KMS-11 (cell line): Measurements from ENCODE around the gene AP2A2.
A peak's percentile ranks its signal among the peaks of the same experiment; 100 is the strongest.

Experiments
- H2AFZ ChIP-seq: fragments of 200-600 bp; sonication (generic); 2 replicates; pipeline ENCODE4 v1.6.1; 2016; ENCODE audit warnings: antibody characterized with exemption, mixed run types, low read depth
- H3K27ac ChIP-seq: fragments of 200-600 bp; sonication (generic); 2 replicates; pipeline ENCODE4 v1.6.1; 2016; ENCODE audit warnings: mild to moderate bottlenecking, mixed run types
- H3K27me3 ChIP-seq: fragments of 200-600 bp; sonication (generic); 2 replicates; pipeline ENCODE4 v1.6.1; 2017; ENCODE audit warnings: mild to moderate bottlenecking, low read depth, mixed run types, moderate library complexity; ENCODE audit not compliant: insufficient read depth
- H3K36me3 ChIP-seq: fragments of 200-600 bp; sonication (generic); 2 replicates; pipeline ENCODE4 v1.6.1; 2017; ENCODE audit warnings: mild to moderate bottlenecking, mixed run types; ENCODE audit not compliant: insufficient read depth
- H3K4me1 ChIP-seq: fragments of 200-600 bp; sonication (generic); 2 replicates; pipeline ENCODE4 v1.6.1; 2016; ENCODE audit warnings: mild to moderate bottlenecking, low read depth, mixed run types; ENCODE audit not compliant: poor library complexity, severe bottlenecking
- H3K4me2 ChIP-seq: fragments of 200-600 bp; sonication (generic); 2 replicates; pipeline ENCODE4 v1.7.0; 2016; ENCODE audit warnings: mild to moderate bottlenecking, mixed run types
- H3K4me3 ChIP-seq: fragments of 200-600 bp; sonication (generic); IDR thresholded peaks from 2 replicates; pipeline ENCODE4 v1.6.1; 2017; ENCODE audit warnings: low read depth, low read length, mixed read lengths; ENCODE audit not compliant: insufficient read depth
- H3K79me2 ChIP-seq: fragments of 200-600 bp; sonication (generic); 2 replicates; pipeline ENCODE4 v1.6.1; 2016; ENCODE audit warnings: low read depth, mixed run types; ENCODE audit not compliant: insufficient read depth
- H3K9ac ChIP-seq: fragments of 200-600 bp; sonication (generic); 2 replicates; pipeline ENCODE4 v1.6.1; 2016; ENCODE audit warnings: mild to moderate bottlenecking, mixed run types
- H4K20me1 ChIP-seq: fragments of 200-600 bp; sonication (generic); 2 replicates; pipeline ENCODE4 v1.6.1; 2016; ENCODE audit warnings: mild to moderate bottlenecking, mixed run types; ENCODE audit not compliant: insufficient read depth
- TF ChIP-seq, protein P1 (sequence below): fragments of 200-600 bp; sonication (generic); conservative IDR thresholded peaks from 2 replicates; pipeline ENCODE4 v1.6.1; 2017; ENCODE audit warnings: low read depth, mild to moderate bottlenecking, antibody characterized with exemption, low read length, moderate library complexity, mixed read lengths

Gene AP2A2

DNA sequence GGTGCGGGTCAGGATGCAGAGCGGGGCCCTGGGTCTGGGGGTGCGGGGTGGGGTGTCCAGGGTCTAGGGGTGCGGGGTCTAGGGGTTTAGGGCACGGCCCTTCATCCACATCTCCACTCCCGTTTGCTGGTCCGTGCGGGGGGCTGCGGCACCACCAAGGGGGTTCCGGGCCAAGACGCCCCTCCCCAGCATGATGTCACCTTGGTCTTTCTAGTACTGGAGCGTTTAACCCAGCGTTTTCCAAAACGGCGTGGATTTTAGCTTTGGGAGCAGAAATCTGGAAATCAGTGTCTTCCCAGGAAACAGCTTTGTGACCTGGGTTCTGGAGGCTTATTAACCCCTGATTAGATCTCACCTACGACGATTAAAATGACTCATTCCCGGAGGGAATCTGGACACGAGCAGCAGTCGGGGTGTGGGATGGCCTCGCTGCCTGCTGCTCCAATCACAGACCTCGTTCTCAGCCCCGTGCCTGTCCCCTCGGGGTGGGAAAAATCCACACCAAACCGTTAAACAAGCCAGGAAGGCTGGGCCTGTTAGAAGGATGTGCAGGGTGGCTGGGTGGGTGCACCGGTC, 759 bp downstream of the AP2A2 start:
- Histone ChIP-seq H3K9ac (peak overlapping the region; percentile 56; the same call in 1 of the 2 replicates), H3K36me3 (no peaks in the 10 kb centered on the region), H3K4me3 (no peak overlapping the region), H4K20me1 (0 out of 2 replicates have a peak, but pooled peaks cover 3% of the 10 kb centered on the region), H3K79me2 (peaks cover 47% of the 10 kb centered on the region), H2AFZ (peak overlapping the region; percentile 34; the same call in 1 of the 2 replicates), H3K4me2 (peak overlapping the region; percentile 93), H3K27ac (peak overlapping the region; percentile 30; the same call in 1 of the 2 replicates), H3K27me3 (no peaks in the 10 kb centered on the region), H3K4me1 (peaks cover 33% of the 10 kb centered on the region)
- TF ChIP-seq, protein P1, sequence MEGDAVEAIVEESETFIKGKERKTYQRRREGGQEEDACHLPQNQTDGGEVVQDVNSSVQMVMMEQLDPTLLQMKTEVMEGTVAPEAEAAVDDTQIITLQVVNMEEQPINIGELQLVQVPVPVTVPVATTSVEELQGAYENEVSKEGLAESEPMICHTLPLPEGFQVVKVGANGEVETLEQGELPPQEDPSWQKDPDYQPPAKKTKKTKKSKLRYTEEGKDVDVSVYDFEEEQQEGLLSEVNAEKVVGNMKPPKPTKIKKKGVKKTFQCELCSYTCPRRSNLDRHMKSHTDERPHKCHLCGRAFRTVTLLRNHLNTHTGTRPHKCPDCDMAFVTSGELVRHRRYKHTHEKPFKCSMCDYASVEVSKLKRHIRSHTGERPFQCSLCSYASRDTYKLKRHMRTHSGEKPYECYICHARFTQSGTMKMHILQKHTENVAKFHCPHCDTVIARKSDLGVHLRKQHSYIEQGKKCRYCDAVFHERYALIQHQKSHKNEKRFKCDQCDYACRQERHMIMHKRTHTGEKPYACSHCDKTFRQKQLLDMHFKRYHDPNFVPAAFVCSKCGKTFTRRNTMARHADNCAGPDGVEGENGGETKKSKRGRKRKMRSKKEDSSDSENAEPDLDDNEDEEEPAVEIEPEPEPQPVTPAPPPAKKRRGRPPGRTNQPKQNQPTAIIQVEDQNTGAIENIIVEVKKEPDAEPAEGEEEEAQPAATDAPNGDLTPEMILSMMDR, result no peak

- Histone ChIP-seq H3K27me3 (no peaks in the 10 kb centered on the region), H3K4me1 (peaks cover 41% of the 10 kb centered on the region), H3K27ac (peak overlapping the region; percentile 35; the same call in 1 of the 2 replicates), H3K36me3 (no peaks in the 10 kb centered on the region), H3K4me2 (peak overlapping the region; percentile 93), H3K9ac (no peak overlapping the region), H3K4me3 (no peak overlapping the region), H4K20me1 (0 out of 2 replicates have a peak, but pooled peaks cover 3% of the 10 kb centered on the region), H2AFZ (no peak overlapping the region), H3K79me2 (peaks cover 62% of the 10 kb centered on the region)
- TF ChIP-seq, protein P1, result no peak
These were observed 2.2 kb downstream of the AP2A2 start for GRCh38 chr11:927871-928270.

DNA sequence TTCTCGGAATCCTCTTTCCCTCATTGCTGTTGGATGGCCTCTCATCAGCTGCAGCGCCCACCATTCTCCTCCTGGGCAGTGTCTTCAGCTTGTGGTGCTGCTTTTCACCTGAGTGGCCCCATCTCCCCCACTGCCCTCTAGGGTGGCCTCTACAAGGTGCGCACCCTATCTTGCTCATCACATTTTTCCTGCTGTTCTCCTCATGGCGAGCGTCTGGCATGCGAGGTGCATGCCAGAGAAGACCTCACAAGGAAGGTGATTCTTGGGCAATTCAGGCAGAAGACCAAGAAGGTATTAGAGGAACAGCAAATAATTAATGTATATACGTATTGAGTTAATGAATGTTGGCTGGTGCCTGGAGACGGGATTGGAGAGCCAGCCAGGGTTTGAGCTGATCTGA, 3.1 kb downstream of the AP2A2 start:
- no peaks in the 10 kb centered on the region for H3K36me3 ChIP-seq
- no peaks in the 10 kb centered on the region for H3K27me3 ChIP-seq
- H3K79me2 ChIP-seq, result peaks cover 67% of the 10 kb centered on the region
- no peak overlapping the region for H3K9ac ChIP-seq
- H3K4me1 ChIP-seq, result peaks cover 41% of the 10 kb centered on the region
- peak overlapping the region; percentile 93 for H3K4me2 ChIP-seq
- H4K20me1 ChIP-seq, result 0 out of 2 replicates have a peak, but pooled peaks cover 3% of the 10 kb centered on the region
- peak overlapping the region; percentile 35; the same call in 1 of the 2 replicates for H3K27ac ChIP-seq
- H3K4me3 ChIP-seq, result no peak overlapping the region
- H2AFZ ChIP-seq, result no peak overlapping the region
- TF ChIP-seq, protein P1, result no peak

GRCh38 chr11:929405-929804, 3.7 kb downstream of the AP2A2 start:
- TF ChIP-seq, protein P1, result no peak
- Histone ChIP-seq H4K20me1 (0 out of 2 replicates have a peak, but pooled peaks cover 3% of the 10 kb centered on the region), H2AFZ (no peak overlapping the region), H3K9ac (no peak overlapping the region), H3K27me3 (no peaks in the 10 kb centered on the region), H3K79me2 (peaks cover 70% of the 10 kb centered on the region), H3K4me2 (peak overlapping the region; percentile 93; the same call in 1 of the 2 replicates), H3K36me3 (no peaks in the 10 kb centered on the region), H3K27ac (no peak overlapping the region; the same call in 1 of the 2 replicates), H3K4me1 (peaks cover 41% of the 10 kb centered on the region), H3K4me3 (no peak overlapping the region)
